Mesothelial cell of epicardium (in vitro differentiated cells): Measurements from ENCODE around the gene CLIP1. TPM values are rescaled to one million over a fixed set of nuclear protein-coding genes. Genes with fewer than 3 reads are reported as not detected.
"Not testable (repeated sequence)": the region's sequence is repeated elsewhere in the genome, so short reads cannot be mapped to it uniquely, and the experiment has no call there.

Experiments used
- DNase-seq, 2 experiments: peaks; one replicate each; pipeline ENCODE4 v3.0.0; 2021; ENCODE audit warnings: low spot score in 2 of 2; ENCODE audit not compliant: unreplicated experiment in 2 of 2
- H3K27ac Mint-ChIP-seq: 2 replicates; pipeline ENCODE4 v1.8.0; 2021; ENCODE audit warnings: mixed read lengths
- H3K27me3 Mint-ChIP-seq: 2 replicates; pipeline ENCODE4 v1.8.0; 2021; ENCODE audit warnings: low read depth, mixed read lengths
- H3K36me3 Mint-ChIP-seq: 2 replicates; pipeline ENCODE4 v1.8.0; 2021; ENCODE audit warnings: mixed read lengths
- H3K4me1 Mint-ChIP-seq: 2 replicates; pipeline ENCODE4 v1.8.0; 2021; ENCODE audit warnings: mixed read lengths
- H3K4me3 Mint-ChIP-seq: 2 replicates; pipeline ENCODE4 v1.8.0; 2021; ENCODE audit warnings: mild to moderate bottlenecking, moderate library complexity, mixed read lengths
- H3K9me3 Mint-ChIP-seq: 2 replicates; pipeline ENCODE4 v1.8.0; 2021; ENCODE audit warnings: mixed read lengths
- total RNA-seq: library from RNA; stranded (reverse); gene quantifications from 3 replicates; pipeline ENCODE4 v1.2.1, GENCODE V29; 2021
- TF ChIP-seq, protein P1 (sequence below): fragments of 200-600 bp; sonication (generic); IDR thresholded peaks from one replicate; pipeline ENCODE4 v1.5.0; 2021; ENCODE audit warnings: antibody characterized with exemption; ENCODE audit not compliant: unreplicated experiment

The CLIP1 gene
- total RNA-seq, 1 donor from 2014 or later = 65.2 TPM

DNA sequence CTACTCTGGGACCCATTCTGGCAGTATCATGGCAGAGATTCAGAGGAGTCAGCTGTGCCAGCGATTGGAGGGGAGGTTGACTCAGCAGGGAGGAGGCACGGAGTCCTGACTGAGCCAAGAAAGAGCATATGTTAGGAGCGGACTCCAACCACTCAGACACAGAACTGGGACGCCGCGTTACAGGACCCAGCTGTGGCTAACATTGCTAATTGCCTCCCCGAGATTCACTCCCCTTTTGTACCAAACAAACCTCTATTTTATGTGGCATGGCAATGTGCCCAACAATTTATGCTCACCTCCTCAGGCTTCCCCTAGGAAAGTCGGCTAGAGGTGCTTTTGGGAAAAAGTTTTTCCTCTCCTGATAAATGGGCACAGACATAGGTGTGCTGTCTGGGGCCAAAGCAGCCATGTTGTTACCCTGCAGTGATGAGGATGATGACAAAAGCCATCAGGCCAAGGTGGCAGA is 15.2 kb upstream of the CLIP1 start:
- TF ChIP-seq, protein P1, sequence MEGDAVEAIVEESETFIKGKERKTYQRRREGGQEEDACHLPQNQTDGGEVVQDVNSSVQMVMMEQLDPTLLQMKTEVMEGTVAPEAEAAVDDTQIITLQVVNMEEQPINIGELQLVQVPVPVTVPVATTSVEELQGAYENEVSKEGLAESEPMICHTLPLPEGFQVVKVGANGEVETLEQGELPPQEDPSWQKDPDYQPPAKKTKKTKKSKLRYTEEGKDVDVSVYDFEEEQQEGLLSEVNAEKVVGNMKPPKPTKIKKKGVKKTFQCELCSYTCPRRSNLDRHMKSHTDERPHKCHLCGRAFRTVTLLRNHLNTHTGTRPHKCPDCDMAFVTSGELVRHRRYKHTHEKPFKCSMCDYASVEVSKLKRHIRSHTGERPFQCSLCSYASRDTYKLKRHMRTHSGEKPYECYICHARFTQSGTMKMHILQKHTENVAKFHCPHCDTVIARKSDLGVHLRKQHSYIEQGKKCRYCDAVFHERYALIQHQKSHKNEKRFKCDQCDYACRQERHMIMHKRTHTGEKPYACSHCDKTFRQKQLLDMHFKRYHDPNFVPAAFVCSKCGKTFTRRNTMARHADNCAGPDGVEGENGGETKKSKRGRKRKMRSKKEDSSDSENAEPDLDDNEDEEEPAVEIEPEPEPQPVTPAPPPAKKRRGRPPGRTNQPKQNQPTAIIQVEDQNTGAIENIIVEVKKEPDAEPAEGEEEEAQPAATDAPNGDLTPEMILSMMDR = no peak
- Mint-ChIP-seq H3K4me3 (no peak overlapping the region), H3K36me3 (no peaks in the 10 kb centered on the region), H3K4me1 (no peaks in the 10 kb centered on the region), H3K27ac (peak overlapping the region; percentile 34), H3K9me3 (no peaks in the 10 kb centered on the region), H3K27me3 (no peaks in the 10 kb centered on the region)
- no peak for DNase-seq

- no peak overlapping the region for H3K27ac Mint-ChIP-seq
- H3K36me3 Mint-ChIP-seq = no peaks in the 10 kb centered on the region
- peaks cover 3% of the 10 kb centered on the region for H3K4me1 Mint-ChIP-seq
- H3K9me3 Mint-ChIP-seq = no peaks in the 10 kb centered on the region
- TF ChIP-seq, protein P1 = no peak
- no peak overlapping the region for H3K4me3 Mint-ChIP-seq
- no peak for DNase-seq
- no peaks in the 10 kb centered on the region for H3K27me3 Mint-ChIP-seq
Measured at GRCh38 chr12:122435186-122435585, 12.7 kb upstream of the CLIP1 start.

DNA sequence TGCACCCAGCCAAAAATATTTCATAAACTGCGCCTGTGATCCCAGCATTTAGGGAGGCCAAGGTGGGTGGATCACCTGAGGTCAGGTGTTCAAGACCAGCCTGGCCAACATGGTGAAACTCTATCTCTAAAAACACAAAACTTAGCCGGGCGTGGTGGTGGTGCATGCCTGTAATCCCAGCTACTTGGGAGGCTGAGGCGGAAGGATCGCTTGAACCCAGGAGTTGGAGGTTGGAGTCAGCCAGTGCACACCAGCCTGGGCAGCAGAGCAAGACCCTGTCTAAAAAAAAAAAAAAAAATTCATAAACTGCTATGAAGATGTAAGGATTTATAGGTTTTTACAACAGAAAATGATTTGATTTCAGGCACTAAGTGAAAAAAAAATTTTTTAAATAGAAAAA is 6.6 kb upstream of the CLIP1 start:
- H3K27me3 Mint-ChIP-seq, H3K27ac Mint-ChIP-seq, H3K4me1 Mint-ChIP-seq, H3K4me3 Mint-ChIP-seq, DNase-seq, H3K9me3 Mint-ChIP-seq, H3K36me3 Mint-ChIP-seq: not testable (repeated sequence)

GRCh38 chr12:122427403-122427802 is 4.9 kb upstream of the CLIP1 start:
- no peaks in the 10 kb centered on the region for H3K36me3 Mint-ChIP-seq
- H3K27ac Mint-ChIP-seq = no peak overlapping the region
- H3K9me3 Mint-ChIP-seq = no peaks in the 10 kb centered on the region
- TF ChIP-seq, protein P1 = no peak
- peaks cover 14% of the 10 kb centered on the region for H3K4me1 Mint-ChIP-seq
- no peaks in the 10 kb centered on the region for H3K27me3 Mint-ChIP-seq
- DNase-seq = no peak
- H3K4me3 Mint-ChIP-seq = no peak overlapping the region

GRCh38 chr12:122423258-122424165 is 1.0 kb upstream of the CLIP1 start:
- Mint-ChIP-seq H3K27me3 (no peaks in the 10 kb centered on the region), H3K4me1 (peaks cover 24% of the 10 kb centered on the region), H3K9me3 (no peaks in the 10 kb centered on the region), H3K27ac (peak overlapping the region; percentile 98), H3K4me3 (peak overlapping the region; percentile 89), H3K36me3 (no peaks in the 10 kb centered on the region)
- TF ChIP-seq, protein P1 = no peak
- peak in 1 of 2 experiments; percentile 46 for DNase-seq

- peak overlapping the region; percentile 98 for H3K27ac Mint-ChIP-seq
- peak in 1 of 2 experiments; percentile 48 for DNase-seq
- TF ChIP-seq, protein P1 = no peak
Measured at GRCh38 chr12:122422730-122423257, 325 bp upstream of the CLIP1 start.

More at GRCh38 chr12:122422730-122423257, 325 bp upstream of the CLIP1 start:
- no peaks in the 10 kb centered on the region for H3K36me3 Mint-ChIP-seq
- H3K9me3 Mint-ChIP-seq = no peaks in the 10 kb centered on the region
- no peaks in the 10 kb centered on the region for H3K27me3 Mint-ChIP-seq
- peak overlapping the region; percentile 89 for H3K4me3 Mint-ChIP-seq
- peaks cover 28% of the 10 kb centered on the region for H3K4me1 Mint-ChIP-seq
